GM19372 (cell line): ENCODE results near the gene NAA80.

ENCODE experiments used
- ATAC-seq: cut with Tn5 transposase; IDR thresholded peaks from one replicate; pipeline ENCODE4 v1.9.1; 2021; ENCODE audit warnings: mild to moderate bottlenecking, low read depth, moderate library complexity; ENCODE audit not compliant: unreplicated experiment

The NAA80 gene

DNA sequence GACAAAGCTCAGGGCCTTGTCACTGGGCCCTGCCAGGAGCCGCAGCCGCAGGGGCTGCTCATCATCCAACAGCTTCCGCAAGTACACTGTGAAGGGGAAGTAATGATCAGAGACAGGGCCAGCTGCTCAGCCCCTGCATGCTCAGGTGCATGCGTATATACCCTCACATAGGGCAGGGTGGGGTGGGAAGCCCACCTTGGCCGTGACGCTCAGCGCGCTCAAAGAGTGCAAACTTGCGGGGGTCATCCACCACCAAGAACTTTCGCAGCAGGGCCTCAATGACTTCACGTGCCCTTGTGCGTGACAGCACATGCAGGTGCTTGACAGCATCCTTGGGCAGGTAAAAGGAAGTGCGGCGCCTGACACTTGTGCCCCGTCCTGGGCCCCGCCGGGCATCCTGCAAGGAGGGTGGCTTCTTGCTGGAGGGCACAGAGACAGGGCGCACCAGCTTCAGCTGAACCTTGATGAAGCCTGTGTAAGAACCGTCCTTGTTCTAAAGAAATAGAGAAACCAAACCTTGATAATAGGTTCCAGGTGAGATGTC is 32.2 kb upstream of the NAA80 start:
- ATAC-seq: no peak

GRCh38 chr3:50330330-50330729 is 31.1 kb upstream of the NAA80 start:
- no peak for ATAC-seq

- peak; percentile 89 for ATAC-seq
Measured at GRCh38 chr3:50327943-50328691, 28.9 kb upstream of the NAA80 start, which contains the start of gene TUSC2. TSS of gene TUSC2 (minus strand) at chr3:50328223. CDS start at chr3:50328099, 124 bp downstream.

DNA sequence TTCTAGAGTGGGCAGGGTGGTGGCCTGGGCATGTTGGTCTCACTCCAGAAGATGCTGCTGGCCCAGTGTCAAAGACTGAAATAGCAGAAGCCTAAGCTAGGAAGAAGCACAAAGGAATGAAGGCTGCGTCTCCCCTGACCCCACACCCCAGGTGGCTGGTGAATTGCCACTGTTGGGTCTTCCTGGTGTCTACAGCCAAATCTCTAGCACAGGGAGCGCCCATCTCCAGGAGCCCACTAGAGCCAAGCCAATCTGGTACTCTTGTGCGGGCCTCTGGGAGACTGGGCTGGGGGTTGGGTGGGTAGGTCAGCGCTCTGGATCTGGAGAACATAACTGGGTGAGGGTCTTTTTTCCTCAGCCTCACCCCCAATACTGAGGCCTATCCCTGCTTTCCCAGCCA is 27.9 kb upstream of the NAA80 start:
- no peak for ATAC-seq

- ATAC-seq: no peak
Measured at GRCh38 chr3:50326182-50326541, 27.0 kb upstream of the NAA80 start.

- ATAC-seq: no peak
Measured at GRCh38 chr3:50325497-50326181, 26.4 kb upstream of the NAA80 start.

DNA sequence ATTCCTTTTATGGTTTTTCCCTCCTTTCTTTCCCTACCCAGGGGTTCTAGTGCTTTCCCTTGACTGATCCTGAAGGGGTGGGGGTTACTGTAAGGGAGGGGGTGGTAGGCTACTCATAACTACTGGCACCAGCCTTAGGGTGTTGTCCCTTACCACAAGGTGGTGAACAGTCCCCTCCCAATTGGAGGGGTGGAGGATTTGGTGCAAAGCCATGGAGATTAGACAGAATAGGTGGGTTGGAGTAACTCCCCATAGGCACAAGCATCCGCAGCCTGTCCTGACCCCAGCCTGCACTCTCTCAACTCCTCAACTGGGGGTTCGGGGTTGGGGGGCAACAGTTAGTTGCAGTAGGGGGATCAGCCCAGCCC is 25.9 kb upstream of the NAA80 start:
- ATAC-seq: no peak

- ATAC-seq: no peak
Measured at GRCh38 chr3:50324351-50325112, 25.3 kb upstream of the NAA80 start.

DNA sequence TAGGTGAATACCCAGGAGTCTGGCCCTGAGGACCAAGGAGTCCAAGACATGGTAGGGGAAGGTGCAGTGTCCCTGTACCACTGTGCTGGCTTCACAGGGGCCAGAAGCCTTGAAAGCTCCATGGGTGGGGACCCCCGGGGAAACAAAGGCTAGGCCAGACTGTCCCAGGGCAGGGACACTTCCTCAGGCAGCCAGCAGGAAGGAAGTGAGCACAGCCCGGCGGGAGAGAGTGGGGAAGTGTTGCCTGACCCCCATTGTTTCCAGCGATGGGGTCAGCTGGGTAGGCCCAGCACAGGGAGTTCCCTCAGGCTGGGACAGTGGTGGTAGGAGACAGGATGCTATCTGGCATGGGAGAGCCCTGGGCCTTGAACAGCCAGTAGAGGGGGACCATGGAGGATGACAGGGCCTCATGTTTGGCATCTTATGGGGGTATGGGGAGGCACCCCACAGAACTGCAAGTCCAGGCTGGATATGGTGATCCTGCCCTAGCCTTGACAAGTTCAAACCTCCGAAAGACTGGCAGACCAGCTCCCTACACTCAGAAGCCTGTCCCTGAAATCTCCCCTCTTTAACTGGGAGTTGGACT is 24.5 kb upstream of the NAA80 start:
- ATAC-seq: no peak

GRCh38 chr3:50323092-50323600 is 23.9 kb upstream of the NAA80 start:
- no peak for ATAC-seq

- no peak for ATAC-seq
Measured at GRCh38 chr3:50322386-50323091, 23.3 kb upstream of the NAA80 start, which contains the start of gene HYAL2. TSS of gene HYAL2 (minus strand) at chr3:50322745. CDS start at chr3:50320489, 2,256 bp downstream.

DNA sequence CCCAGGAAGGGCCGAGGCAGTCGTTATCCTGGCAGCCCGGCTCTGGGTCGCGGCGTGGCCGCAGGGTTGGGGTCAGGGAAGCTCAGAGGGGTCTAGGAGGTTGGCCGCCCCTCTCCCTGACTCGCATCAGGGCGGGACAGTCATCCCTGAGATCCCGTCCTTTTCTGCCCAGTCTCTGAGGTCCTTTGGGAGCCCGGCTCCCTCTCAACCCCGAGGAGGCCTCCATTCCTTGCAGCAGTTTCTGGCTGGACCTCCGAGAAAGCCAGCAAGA is 22.8 kb upstream of the NAA80 start:
- no peak for ATAC-seq

DNA sequence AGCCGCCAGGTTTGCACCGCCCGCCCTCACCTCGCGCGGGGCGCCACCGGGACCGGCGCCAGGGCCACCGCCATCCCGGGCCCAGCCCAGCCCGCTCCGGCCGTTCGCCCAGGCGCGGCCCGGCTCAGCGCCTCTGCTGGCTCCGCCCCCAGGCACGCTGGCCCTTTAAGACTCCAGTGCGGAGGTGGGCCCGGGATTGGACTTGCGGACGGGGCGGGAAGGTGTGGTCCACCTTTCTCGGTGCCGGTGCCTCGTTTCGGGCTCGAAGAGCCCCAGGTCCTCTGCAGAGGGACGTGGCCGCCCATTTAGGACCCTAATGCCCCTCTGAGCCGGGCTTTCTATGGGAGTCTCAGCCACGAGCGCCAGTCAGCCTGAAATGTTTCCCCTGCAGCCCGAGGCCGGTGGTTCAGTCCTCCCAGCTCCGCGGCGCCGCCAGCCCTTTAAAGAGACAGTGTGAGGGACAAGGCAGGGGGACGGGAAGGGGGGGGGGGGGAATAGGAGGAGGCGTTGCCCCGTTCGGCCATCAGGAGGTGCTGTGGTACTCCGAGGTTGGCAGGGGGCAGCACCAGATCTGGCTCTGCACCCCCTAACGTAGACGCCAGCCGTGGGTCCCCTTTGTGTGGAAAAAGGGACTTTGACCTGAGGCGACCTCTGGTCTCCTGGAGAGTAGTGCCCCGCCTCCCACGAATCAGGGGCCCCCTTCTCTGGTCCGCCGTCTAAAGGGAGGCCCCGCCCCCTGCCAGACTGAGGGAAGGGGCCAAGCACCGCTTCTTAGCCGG is 22.3 kb upstream of the NAA80 start:
- ATAC-seq: peak; percentile 85

DNA sequence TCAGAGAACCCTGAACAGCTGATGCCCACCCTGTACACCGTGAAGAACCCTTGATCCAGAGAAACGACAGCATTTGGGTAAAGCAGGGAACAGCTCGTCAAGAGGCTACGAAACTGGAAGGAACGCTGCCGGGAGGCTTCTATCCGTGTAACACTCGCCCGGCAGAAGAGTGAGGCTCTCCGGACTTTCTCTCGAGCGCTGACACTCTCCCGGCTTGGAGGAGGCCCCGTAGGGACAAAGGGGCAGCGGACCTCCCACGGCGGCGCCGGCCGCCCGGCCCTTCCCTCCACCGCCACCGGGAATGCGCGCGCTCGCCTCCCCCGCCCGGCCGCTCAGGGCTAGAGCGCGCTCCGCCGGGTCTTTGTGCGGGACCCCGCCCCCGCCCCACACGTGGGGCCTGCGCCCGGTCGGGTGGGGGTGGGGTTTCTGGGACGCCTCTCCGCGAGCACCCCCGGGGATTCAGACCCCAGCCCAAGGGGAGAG is 21.7 kb upstream of the NAA80 start:
- peak; percentile 62 for ATAC-seq

- ATAC-seq: no peak
Measured at GRCh38 chr3:50319894-50320625, 20.9 kb upstream of the NAA80 start.

DNA sequence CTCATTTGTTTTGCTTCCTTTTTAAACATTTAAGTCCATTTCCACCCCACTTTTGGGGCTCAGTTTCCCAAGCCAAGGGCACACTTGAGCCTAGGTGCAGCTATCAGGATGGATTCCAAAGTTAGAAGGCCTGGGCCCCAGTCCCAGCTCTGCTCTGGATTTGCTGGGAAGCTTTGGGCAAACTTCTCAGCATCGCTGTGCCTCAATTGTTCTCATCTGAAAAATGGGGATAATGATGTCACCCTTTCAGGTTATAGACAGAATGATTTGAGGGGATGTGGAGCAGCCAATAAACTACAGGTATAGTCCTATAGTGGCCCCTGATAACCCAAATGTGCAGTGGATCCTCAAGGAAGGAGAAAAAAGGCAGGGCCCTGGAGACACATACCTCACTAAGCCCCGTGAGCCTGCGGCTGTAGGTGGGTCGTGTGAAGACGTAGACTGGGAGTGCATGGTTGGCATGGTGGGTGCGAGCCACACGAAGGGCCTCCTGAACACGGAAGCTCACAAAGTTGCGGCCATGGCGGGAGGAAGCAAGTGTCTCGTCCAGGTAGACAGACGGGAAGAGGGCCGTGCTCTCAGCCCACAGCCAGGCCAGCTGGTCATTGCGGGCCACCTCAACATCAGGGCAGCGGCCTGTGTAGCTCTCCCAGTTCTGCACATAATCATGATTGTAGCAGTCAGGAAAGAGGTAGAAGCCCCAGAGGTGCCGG is 20.1 kb upstream of the NAA80 start:
- ATAC-seq: no peak

DNA sequence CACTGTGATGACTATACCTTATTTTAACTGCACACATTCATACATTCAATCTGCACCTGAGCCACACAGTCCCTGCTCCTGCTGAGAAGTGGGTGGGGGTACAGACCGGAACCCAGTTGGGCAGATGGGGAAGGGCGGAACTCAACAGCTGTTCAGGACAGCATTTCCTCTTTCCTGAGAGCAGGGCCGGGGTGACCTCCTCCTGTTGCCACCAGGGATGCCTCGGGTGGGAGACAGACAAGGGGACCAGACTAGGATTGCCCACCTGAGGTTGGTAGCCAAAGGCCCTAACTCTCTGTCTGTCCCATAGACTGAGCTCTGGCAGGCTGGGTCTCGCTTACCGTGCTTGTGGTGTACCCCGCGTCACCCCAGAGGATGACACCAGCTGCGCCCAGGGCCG is 19.4 kb upstream of the NAA80 start:
- ATAC-seq: no peak

- no peak for ATAC-seq
Measured at GRCh38 chr3:50318163-50318562, 19.0 kb upstream of the NAA80 start.
